Kidney glomerular epithelial cell (primary cell): ENCODE data around the gene SYNRG.

Experiments
- DNase-seq: peaks from one replicate; lab custom pipeline; 2025; lab: John Stamatoyannopoulos, UW

Gene SYNRG

GRCh38 chr17:37605813-37606505, 3.3 kb downstream of the SYNRG start:
- DNase-seq = no peak

- no peak for DNase-seq
These were observed 4.1 kb downstream of the SYNRG start for GRCh38 chr17:37605081-37605480.

- no peak for DNase-seq
These were observed 4.7 kb downstream of the SYNRG start for GRCh38 chr17:37604556-37604955.

GRCh38 chr17:37598145-37598544, 11.1 kb downstream of the SYNRG start:
- DNase-seq = no peak

GRCh38 chr17:37592291-37592690, 16.9 kb downstream of the SYNRG start:
- DNase-seq = no peak

GRCh38 chr17:37585066-37585465, 24.2 kb downstream of the SYNRG start:
- no peak for DNase-seq

- no peak for DNase-seq
These were observed 32.9 kb downstream of the SYNRG start for GRCh38 chr17:37576281-37576680.

- no peak for DNase-seq
These were observed 34.8 kb downstream of the SYNRG start for GRCh38 chr17:37574427-37574826.

GRCh38 chr17:37571674-37572073, 37.5 kb downstream of the SYNRG start:
- no peak for DNase-seq

GRCh38 chr17:37570527-37571093, 38.6 kb downstream of the SYNRG start:
- DNase-seq = peak; percentile 17

GRCh38 chr17:37568350-37569053, 40.7 kb downstream of the SYNRG start:
- DNase-seq = no peak

GRCh38 chr17:37567538-37567937, 41.7 kb downstream of the SYNRG start:
- no peak for DNase-seq

- no peak for DNase-seq
These were observed 42.1 kb downstream of the SYNRG start for GRCh38 chr17:37567137-37567536.

GRCh38 chr17:37564252-37564651, 45.0 kb downstream of the SYNRG start:
- no peak for DNase-seq

- DNase-seq = no peak
These were observed 47.0 kb downstream of the SYNRG start for GRCh38 chr17:37562016-37562745.

- DNase-seq = no peak
These were observed 50.9 kb downstream of the SYNRG start for GRCh38 chr17:37558299-37558698.

- DNase-seq = no peak
These were observed 51.7 kb downstream of the SYNRG start for GRCh38 chr17:37557482-37557881.

- DNase-seq = no peak
These were observed 53.8 kb downstream of the SYNRG start for GRCh38 chr17:37555386-37555785.

- DNase-seq = no peak
These were observed 55.7 kb downstream of the SYNRG start for GRCh38 chr17:37553401-37553966.

- DNase-seq = no peak
These were observed 57.4 kb downstream of the SYNRG start for GRCh38 chr17:37551788-37552187.

- DNase-seq = no peak
These were observed 61.2 kb downstream of the SYNRG start for GRCh38 chr17:37547986-37548385.

GRCh38 chr17:37546302-37546701, 62.9 kb downstream of the SYNRG start:
- DNase-seq = no peak
